GM12878 (cell line): ENCODE data around the gene TBC1D24. TPM values are rescaled to one million over a fixed set of nuclear protein-coding genes. Genes with fewer than 3 reads are reported as not detected.

Experiments used
- ATAC-seq: fragments of 200-7000 bp; cut with Tn5 transposase; 3 replicates; pipeline ENCODE4 v1.9.1; 2020; ENCODE audit warnings: mild to moderate bottlenecking, moderate library complexity
- BruUV-seq: library from RNA; stranded (reverse); fragments of 400-500 nt; replicated peaks from 2 replicates; lab custom pipeline; 2021; lab: Mats Ljungman, UMichigan
- CTCF ChIA-PET: fragments of 300-600 bp; sonication (Branson Sonifier 250); formaldehyde crosslinking; extraction: SDS; loops from one replicate; lab custom pipeline; 2021; ENCODE audit warnings: inconsistent platforms; lab: Yijun Ruan, JAX
- POLR2A ChIA-PET: fragments of 350-600 bp; formaldehyde crosslinking; extraction: SDS; loops from one replicate; lab custom pipeline; 2021; ENCODE audit warnings: inconsistent platforms; lab: Charles Lee
- RAD21 ChIA-PET: fragments of 300-600 bp; sonication (Branson Sonifier 250); formaldehyde crosslinking; loops from one replicate; lab custom pipeline; 2023; ENCODE audit warnings: antibody characterized with exemption; ENCODE audit not compliant: unreplicated experiment; lab: Charles Lee
- SMC1A ChIA-PET: fragments of 300-600 bp; sonication (Branson Sonifier 250); formaldehyde crosslinking; loops from one replicate; lab custom pipeline; 2023; ENCODE audit not compliant: unreplicated experiment, uncharacterized antibody; lab: Charles Lee
- DNase-seq: peaks from one replicate; pipeline ENCODE4 v3.0.0-alpha.2; 2011; ENCODE audit warnings: low read depth, low spot score
- FAIRE-seq: peaks from 3 replicates; lab custom pipeline; 2011; peaks lifted over from hg19 to GRCh38; lab: Jason Lieb, UNC
- H2AFZ ChIP-seq: 2 replicates; pipeline ENCODE4 v1.6.0; 2011; ENCODE audit warnings: low read depth, low read length, control low read depth; ENCODE audit not compliant: control insufficient read depth
- H3K27ac ChIP-seq: 2 replicates; pipeline ENCODE4 v1.5.1; 2011; ENCODE audit warnings: control low read depth; ENCODE audit not compliant: control insufficient read depth, insufficient read depth
- H3K27me3 ChIP-seq, 2 experiments: replicated peaks in 1 of 2; 2 replicates each; pipeline versions ENCODE4 v1.6.0 to v1.6.1; 2011; ENCODE audit warnings: low read length in 1 of 2; ENCODE audit not compliant: control insufficient read depth in 2 of 2, insufficient read depth in 2 of 2
- H3K36me3 ChIP-seq, 2 experiments: 2 replicates each; pipeline ENCODE4 v1.5.1; 2011; ENCODE audit warnings: low read length in 1 of 2; ENCODE audit not compliant: control insufficient read depth in 2 of 2, insufficient read depth in 2 of 2
- H3K4me1 ChIP-seq: 2 replicates; pipeline ENCODE4 v1.6.1; 2011; ENCODE audit warnings: mild to moderate bottlenecking, low read length, moderate library complexity, mixed read lengths; ENCODE audit not compliant: control insufficient read depth, insufficient read depth
- H3K4me2 ChIP-seq: 2 replicates; pipeline ENCODE4 v1.6.0; 2011; ENCODE audit warnings: control low read depth; ENCODE audit not compliant: control insufficient read depth, insufficient read depth
- H3K4me3 ChIP-seq: fragments of 200-600 bp; sonication (generic); 2 replicates; pipeline ENCODE4 v1.5.1; 2016
- H3K79me2 ChIP-seq: 2 replicates; pipeline ENCODE4 v1.6.0; 2011; ENCODE audit warnings: low read length; ENCODE audit not compliant: control insufficient read depth, insufficient read depth
- H3K9ac ChIP-seq: 2 replicates; pipeline ENCODE4 v1.8.0; 2011; ENCODE audit warnings: low read length, control low read depth, mixed read lengths; ENCODE audit not compliant: control insufficient read depth, insufficient read depth
- H3K9me3 ChIP-seq: replicated peaks from 3 replicates; pipeline ENCODE4 v1.5.1; 2011; ENCODE audit warnings: mild to moderate bottlenecking, low read length; ENCODE audit not compliant: control insufficient read depth, insufficient read depth
- H4K20me1 ChIP-seq: 2 replicates; pipeline ENCODE4 v1.6.0; 2011; ENCODE audit not compliant: control insufficient read depth, insufficient read depth
- BACH1 ChIP-seq: fragments of 450-650 bp; IDR thresholded peaks from 2 replicates; pipeline ENCODE4 v1.6.1; 2017; ENCODE audit warnings: mild to moderate bottlenecking, borderline replicate concordance
- CBX5 ChIP-seq: sonication (generic); IDR thresholded peaks from 2 replicates; pipeline ENCODE4 v1.6.1; 2016; ENCODE audit warnings: low read depth, moderate library complexity, mild to moderate bottlenecking, inconsistent platforms
- GABPA ChIP-seq: IDR thresholded peaks from 2 replicates; pipeline ENCODE4 v1.6.1; 2014; ENCODE audit warnings: antibody characterized with exemption, low read depth, mild to moderate bottlenecking, inconsistent platforms
- JUNB ChIP-seq: IDR thresholded peaks from 2 replicates; pipeline ENCODE4 v1.6.1; 2016; ENCODE audit warnings: antibody characterized with exemption, mild to moderate bottlenecking
- MXI1 ChIP-seq: fragments of 150-350 bp; IDR thresholded peaks from 2 replicates; pipeline ENCODE4 v1.6.1; 2011; ENCODE audit warnings: low read depth, mild to moderate bottlenecking, inconsistent platforms, low read length, improper control_type of control experiment
- NR2C1 ChIP-seq: fragments of 450-650 bp; IDR thresholded peaks from 2 replicates; pipeline ENCODE4 v1.6.1; 2017; ENCODE audit warnings: antibody characterized with exemption, mild to moderate bottlenecking, moderate library complexity
- RBBP5 ChIP-seq: fragments of 200-600 bp; sonication (generic); conservative IDR thresholded peaks from 2 replicates; pipeline ENCODE4 v1.6.1; 2016
- SREBF1 ChIP-seq: IDR thresholded peaks from 2 replicates; pipeline ENCODE4 v1.6.1; 2012; ENCODE audit warnings: mild to moderate bottlenecking, low read length
- ZNF217 ChIP-seq: fragments of 450-650 bp; IDR thresholded peaks from 2 replicates; pipeline ENCODE4 v1.6.1; 2017; ENCODE audit warnings: antibody characterized with exemption, mild to moderate bottlenecking
- ZSCAN29 ChIP-seq: fragments of 450-650 bp; IDR thresholded peaks from 2 replicates; pipeline ENCODE4 v1.6.1; 2017; ENCODE audit warnings: mild to moderate bottlenecking, moderate library complexity
- WGBS: methylation state at CpG from one replicate; pipeline ENCODE4 v1.1.6; 2016; ENCODE audit warnings: low lambda C conversion rate; ENCODE audit not compliant: insufficient replicate concordance, insufficient coverage; ENCODE audit errors: missing lambda C conversion rate; 5-methylcytosine and 5-hydroxymethylcytosine counted together
- in situ Hi-C: fragments of 300-500 bp; cut with MboI; formaldehyde crosslinking; loops from 9 replicates; pipeline ENCODE4 v1.14.3; 2018; ENCODE audit warnings: mixed read lengths
- intact Hi-C: fragments of 100-400 bp; cut with micrococcal nuclease; formaldehyde crosslinking; loops from one replicate; pipeline ENCODE4 v1.14.2; 2022; ENCODE audit not compliant: unreplicated experiment
- polyA plus RNA-seq, 11 experiments: library from polyadenylated mRNA; depleted of rRNA in 4 of 11; unstranded in 6 of 11; stranded (reverse) in 5 of 11; fragments of >200 nt; fragmentation: Nextera tagmentation in 4 of 11; fragmentation: Illumina TruSeq in 1 of 11; extraction: Ambion mirVana in 4 of 11; extraction: Trizol in 1 of 11; gene quantifications; 1 replicate in 1 of 11; 2 replicates in 10 of 11; pipeline versions ENCODE4 v1.2.1 to v1.2.3, GENCODE V29; 2011 to 2016; ENCODE audit warnings: inconsistent platforms in 2 of 11, missing spikeins in 2 of 11, low read depth in 1 of 11
- total RNA-seq, 4 experiments: library from RNA; depleted of rRNA in 3 of 4; stranded (reverse); fragments of >200 nt in 3 of 4; fragmentation: Illumina TruSeq in 1 of 4; extraction: Trizol in 1 of 4; gene quantifications; 2 replicates each; pipeline versions ENCODE4 v1.2.1 to v1.2.3, GENCODE V29; 2013 to 2021
- TF ChIP-seq, protein P1 (sequence below): fragments of 450-650 bp; IDR thresholded peaks from 2 replicates; pipeline ENCODE4 v1.6.1; 2016; ENCODE audit warnings: mild to moderate bottlenecking
- TF ChIP-seq, protein P2 (sequence below): IDR thresholded peaks from 2 replicates; pipeline ENCODE4 v1.6.1; 2011; ENCODE audit warnings: low read depth, low read length, improper control_type of control experiment, borderline replicate concordance
- TF ChIP-seq, protein P3 (sequence below): IDR thresholded peaks from 2 replicates; pipeline ENCODE4 v1.6.1; 2012; ENCODE audit warnings: low read depth, low read length, improper control_type of control experiment
- TF ChIP-seq, protein P4 (sequence below): IDR thresholded peaks from 2 replicates; pipeline ENCODE4 v1.6.1; 2011; ENCODE audit warnings: borderline replicate concordance, low read depth, mild to moderate bottlenecking, moderate library complexity, mixed read lengths, low read length; ENCODE audit not compliant: insufficient read depth; ENCODE audit errors: extremely low read length

Gene TBC1D24
- total and polyA plus RNA-seq, 10 of the 15 experiments (the other 5 are each of a cell fraction or from before 2014, with no cell fraction given) = 1.1 to 9.6 (median 4.5) TPM

DNA sequence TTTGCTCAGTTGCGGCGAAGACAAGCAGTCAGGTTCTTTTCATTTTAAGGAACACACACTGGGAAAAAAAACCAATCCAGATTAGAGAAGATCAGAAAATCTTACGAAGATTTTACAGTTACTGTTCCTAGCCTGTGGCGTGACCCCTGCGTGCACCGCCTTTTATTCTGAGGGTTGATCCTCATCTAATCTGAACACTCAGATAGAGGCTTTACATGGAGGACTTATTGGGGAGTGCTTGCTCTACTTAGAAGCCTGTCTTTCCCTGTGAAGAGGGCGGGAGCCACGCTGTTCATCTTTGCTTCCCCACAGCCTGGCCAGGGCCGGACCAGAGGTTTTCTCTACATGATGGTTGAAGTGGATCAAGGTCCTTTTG, 1.4 kb downstream of the TBC1D24 start:
- H3K27ac ChIP-seq = no peak overlapping the region
- no peaks in the 10 kb centered on the region for H3K79me2 ChIP-seq
- no peaks in the 10 kb centered on the region for H3K9me3 ChIP-seq
- ATAC-seq = no peak
- no peak overlapping the region for H3K4me2 ChIP-seq
- H4K20me1 ChIP-seq = no peaks in the 10 kb centered on the region
- CTCF ChIA-PET = interaction anchor here (2.3 kb wide), 1 partner anchor 11 kb away, joined by 10 read pairs; no protein-coding TSS in a partner anchor
- peaks cover 12% of the 10 kb centered on the region for H3K4me1 ChIP-seq
- no peaks in the 10 kb centered on the region for H3K27me3 ChIP-seq
- WGBS = 99% methylated on average over 9 of the region's 9 CpGs
- BruUV-seq = no TSS peak
- SMC1A ChIA-PET = no interaction called here
- no peak for DNase-seq
- RAD21 ChIA-PET = no interaction called here
- no peak overlapping the region for H3K9ac ChIP-seq
- intact Hi-C loops = no loop called here
- no peak overlapping the region for H2AFZ ChIP-seq
- TF ChIP-seq GABPA (no peak), ZNF217 (no peak), NR2C1 (no peak), BACH1 (no peak), JUNB (no peak)
- TF ChIP-seq, protein P1, sequence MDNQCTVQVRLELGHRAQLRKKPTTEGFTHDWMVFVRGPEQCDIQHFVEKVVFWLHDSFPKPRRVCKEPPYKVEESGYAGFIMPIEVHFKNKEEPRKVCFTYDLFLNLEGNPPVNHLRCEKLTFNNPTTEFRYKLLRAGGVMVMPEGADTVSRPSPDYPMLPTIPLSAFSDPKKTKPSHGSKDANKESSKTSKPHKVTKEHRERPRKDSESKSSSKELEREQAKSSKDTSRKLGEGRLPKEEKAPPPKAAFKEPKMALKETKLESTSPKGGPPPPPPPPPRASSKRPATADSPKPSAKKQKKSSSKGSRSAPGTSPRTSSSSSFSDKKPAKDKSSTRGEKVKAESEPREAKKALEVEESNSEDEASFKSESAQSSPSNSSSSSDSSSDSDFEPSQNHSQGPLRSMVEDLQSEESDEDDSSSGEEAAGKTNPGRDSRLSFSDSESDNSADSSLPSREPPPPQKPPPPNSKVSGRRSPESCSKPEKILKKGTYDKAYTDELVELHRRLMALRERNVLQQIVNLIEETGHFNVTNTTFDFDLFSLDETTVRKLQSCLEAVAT = no peak
- TF ChIP-seq, all 136 proteins: peak for 0
- in situ Hi-C loops = no loop called here
- POLR2A ChIA-PET = no interaction called here
- Histone ChIP-seq H3K36me3 (no peaks in the 10 kb centered on the region), H3K4me3 (no peak overlapping the region)
- FAIRE-seq = no peak

DNA sequence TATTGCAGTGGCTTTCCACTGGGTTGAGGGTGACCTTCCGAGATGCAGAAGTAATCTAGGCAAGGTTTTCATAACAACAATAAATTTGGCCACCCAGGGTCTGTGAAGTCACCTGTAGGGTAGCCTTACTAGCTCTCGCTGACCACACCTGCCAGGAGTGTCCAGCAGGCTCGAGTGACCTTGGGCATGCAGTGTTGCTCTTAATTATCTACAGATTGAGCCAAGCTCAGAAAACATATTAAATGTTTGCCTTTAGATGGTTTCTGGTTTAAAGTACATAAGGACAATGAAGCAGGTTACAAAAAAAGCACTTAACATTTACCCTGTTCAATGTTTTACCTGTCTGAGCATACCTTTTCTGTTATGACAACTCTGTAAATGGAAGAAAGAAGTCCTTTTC, 1.8 kb downstream of the TBC1D24 start:
- Histone ChIP-seq H3K27ac (no peak overlapping the region), H3K4me1 (peaks cover 9% of the 10 kb centered on the region), H3K27me3 (no peaks in the 10 kb centered on the region), H3K9me3 (no peaks in the 10 kb centered on the region), H3K79me2 (no peaks in the 10 kb centered on the region), H3K4me2 (no peak overlapping the region), H3K36me3 (no peaks in the 10 kb centered on the region), H2AFZ (no peak overlapping the region), H3K9ac (no peak overlapping the region), H3K4me3 (no peak overlapping the region), H4K20me1 (no peaks in the 10 kb centered on the region)
- ChIA-PET RAD21 (interaction anchor here (1.3 kb wide), 1 partner anchor 10 kb away, joined by 3 read pairs; no protein-coding TSS in a partner anchor), POLR2A (interaction anchor here (1.2 kb wide), 1 partner anchor 10 kb away, joined by 3 read pairs; no protein-coding TSS in a partner anchor), CTCF (interaction anchor here (1.5 to 2.3 kb wide), 2 partner anchors 11 to 46 kb away, joined by 5 to 10 read pairs; no protein-coding TSS in a partner anchor), SMC1A (no interaction called here)
- DNase-seq (no peak), ATAC-seq (no peak), FAIRE-seq (no peak)
- 64% methylated on average over 3 of the region's 3 CpGs for WGBS
- in situ Hi-C loops = no loop called here
- intact Hi-C loops = no loop called here
- no TSS peak for BruUV-seq
- TF ChIP-seq MXI1 (no peak), SREBF1 (no peak), ZSCAN29 (no peak), RBBP5 (no peak), CBX5 (no peak), NR2C1 (no peak)
- TF ChIP-seq, protein P2, sequence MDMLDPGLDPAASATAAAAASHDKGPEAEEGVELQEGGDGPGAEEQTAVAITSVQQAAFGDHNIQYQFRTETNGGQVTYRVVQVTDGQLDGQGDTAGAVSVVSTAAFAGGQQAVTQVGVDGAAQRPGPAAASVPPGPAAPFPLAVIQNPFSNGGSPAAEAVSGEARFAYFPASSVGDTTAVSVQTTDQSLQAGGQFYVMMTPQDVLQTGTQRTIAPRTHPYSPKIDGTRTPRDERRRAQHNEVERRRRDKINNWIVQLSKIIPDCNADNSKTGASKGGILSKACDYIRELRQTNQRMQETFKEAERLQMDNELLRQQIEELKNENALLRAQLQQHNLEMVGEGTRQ = no peak
- TF ChIP-seq, protein P3, sequence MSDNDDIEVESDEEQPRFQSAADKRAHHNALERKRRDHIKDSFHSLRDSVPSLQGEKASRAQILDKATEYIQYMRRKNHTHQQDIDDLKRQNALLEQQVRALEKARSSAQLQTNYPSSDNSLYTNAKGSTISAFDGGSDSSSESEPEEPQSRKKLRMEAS = no peak
- TF ChIP-seq, protein P4, sequence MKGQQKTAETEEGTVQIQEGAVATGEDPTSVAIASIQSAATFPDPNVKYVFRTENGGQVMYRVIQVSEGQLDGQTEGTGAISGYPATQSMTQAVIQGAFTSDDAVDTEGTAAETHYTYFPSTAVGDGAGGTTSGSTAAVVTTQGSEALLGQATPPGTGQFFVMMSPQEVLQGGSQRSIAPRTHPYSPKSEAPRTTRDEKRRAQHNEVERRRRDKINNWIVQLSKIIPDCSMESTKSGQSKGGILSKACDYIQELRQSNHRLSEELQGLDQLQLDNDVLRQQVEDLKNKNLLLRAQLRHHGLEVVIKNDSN = no peak
